Sigmoid colon (tissue), 7 donors: ENCODE results near the gene AGTRAP. TPM values are rescaled to one million over a fixed set of nuclear protein-coding genes. Genes with fewer than 3 reads are reported as not detected.

Experiments used
- DNase-seq: peaks from one replicate; pipeline ENCODE4 v3.0.0-alpha.2; 2019
- H3K27ac ChIP-seq, 4 donors: fragments of 200-600 bp; sonication (generic); one replicate each; pipeline ENCODE4 v1.5.1; 2016 to 2019; ENCODE audit warnings: mild to moderate bottlenecking in 1 of 4
- H3K27me3 ChIP-seq, 3 donors: fragments of 200-600 bp; sonication (generic); one replicate each; pipeline ENCODE4 v1.5.1; 2019; ENCODE audit warnings: mild to moderate bottlenecking in 1 of 3
- H3K36me3 ChIP-seq, 4 donors: fragments of 200-600 bp; sonication (generic); one replicate each; pipeline ENCODE4 v1.5.1; 2016 to 2019
- H3K4me1 ChIP-seq, 4 donors: fragments of 200-600 bp; sonication (generic); one replicate each; pipeline ENCODE4 v1.5.1; 2017 to 2019
- H3K4me3 ChIP-seq, 4 donors: fragments of 200-600 bp; sonication (generic); one replicate each; pipeline ENCODE4 v1.5.1; 2017 to 2019; ENCODE audit warnings: mild to moderate bottlenecking in 2 of 4, moderate library complexity in 1 of 4
- H3K9me3 ChIP-seq, 4 donors: fragments of 200-600 bp in 3 of 4; sonication (generic) in 3 of 4; one replicate each; pipeline versions ENCODE4 v1.5.1 to v1.6.1; 2013 to 2019
- EP300 ChIP-seq, 4 donors: sonication (generic); formaldehyde crosslinking; IDR thresholded peaks; one replicate each; pipeline ENCODE4 v1.6.1; 2017; ENCODE audit warnings: antibody characterized with exemption in 4 of 4
- POLR2A ChIP-seq, 2 donors: fragments of 450-650 bp; IDR thresholded peaks; one replicate each; pipeline ENCODE4 v1.6.1; 2016; ENCODE audit warnings: antibody characterized with exemption in 2 of 2, mild to moderate bottlenecking in 2 of 2, moderate library complexity in 2 of 2
- POLR2AphosphoS5 ChIP-seq, 4 donors: sonication (generic); formaldehyde crosslinking; IDR thresholded peaks; one replicate each; pipeline ENCODE4 v1.6.1; 2017; ENCODE audit warnings: antibody characterized with exemption in 4 of 4
- WGBS, 2 donors: extraction: QIAGEN DNeasy Blood & Tissue Kit; methylation state at CpG; one replicate each; pipeline ENCODE4 v1.1.7; 2013; 5-methylcytosine and 5-hydroxymethylcytosine counted together
- intact Hi-C: fragments of 100-400 bp; cut with DNase I; formaldehyde crosslinking; loops from one replicate; pipeline ENCODE4 v1.15.1; 2023
- polyA plus RNA-seq, 3 donors: library from polyadenylated mRNA; stranded (reverse); fragments of 200-250 nt; gene quantifications; one replicate each; pipeline ENCODE4 v1.2.3, GENCODE V29; 2013
- total RNA-seq, 4 donors: library from RNA; depleted of rRNA; stranded (reverse); fragments of >200 nt; gene quantifications; one replicate each; pipeline ENCODE4 v1.1.0, GENCODE V29; 2016
- TF ChIP-seq, protein P1 (sequence below), 4 experiments: fragments of 450-650 bp in 3 of 4; fragments of 200-600 bp in 1 of 4; IDR thresholded peaks; one replicate each; pipeline ENCODE4 v1.5.1; 2016 to 2019; ENCODE audit warnings: antibody characterized with exemption in 4 of 4, mild to moderate bottlenecking in 3 of 4, moderate library complexity in 2 of 4
- donor health status: healthy with polysubstance abuse.
- donor health status: Bipolar disorder and iron deficiency.
- donor health status: healthy.

AGTRAP gene
- total and polyA plus RNA-seq, 7 donors, result 6.7 to 58.3 (median 27.7) TPM

GRCh38 chr1:11691928-11692711 is 43.8 kb upstream of the AGTRAP start:
- intact Hi-C loops, result no loop called here
- WGBS, 2 donors, result 8 to 15% methylated on average over 64 of the region's 64 CpGs
- no peaks in the 10 kb centered on the region for H3K36me3 ChIP-seq
- H3K27ac ChIP-seq, result no peak overlapping the region
- no peak for DNase-seq
- H3K4me3 ChIP-seq, result no peak overlapping the region
- no peaks in the 10 kb centered on the region for H3K9me3 ChIP-seq
- TF ChIP-seq POLR2A (IDR thresholded peaks at IDR 0.05), result no peak
- TF ChIP-seq, protein P1, sequence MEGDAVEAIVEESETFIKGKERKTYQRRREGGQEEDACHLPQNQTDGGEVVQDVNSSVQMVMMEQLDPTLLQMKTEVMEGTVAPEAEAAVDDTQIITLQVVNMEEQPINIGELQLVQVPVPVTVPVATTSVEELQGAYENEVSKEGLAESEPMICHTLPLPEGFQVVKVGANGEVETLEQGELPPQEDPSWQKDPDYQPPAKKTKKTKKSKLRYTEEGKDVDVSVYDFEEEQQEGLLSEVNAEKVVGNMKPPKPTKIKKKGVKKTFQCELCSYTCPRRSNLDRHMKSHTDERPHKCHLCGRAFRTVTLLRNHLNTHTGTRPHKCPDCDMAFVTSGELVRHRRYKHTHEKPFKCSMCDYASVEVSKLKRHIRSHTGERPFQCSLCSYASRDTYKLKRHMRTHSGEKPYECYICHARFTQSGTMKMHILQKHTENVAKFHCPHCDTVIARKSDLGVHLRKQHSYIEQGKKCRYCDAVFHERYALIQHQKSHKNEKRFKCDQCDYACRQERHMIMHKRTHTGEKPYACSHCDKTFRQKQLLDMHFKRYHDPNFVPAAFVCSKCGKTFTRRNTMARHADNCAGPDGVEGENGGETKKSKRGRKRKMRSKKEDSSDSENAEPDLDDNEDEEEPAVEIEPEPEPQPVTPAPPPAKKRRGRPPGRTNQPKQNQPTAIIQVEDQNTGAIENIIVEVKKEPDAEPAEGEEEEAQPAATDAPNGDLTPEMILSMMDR (IDR thresholded peaks at IDR 0.05), result no peak
- TF ChIP-seq POLR2AphosphoS5 (IDR thresholded peaks at IDR 0.05), result no peak
- TF ChIP-seq EP300 (IDR thresholded peaks at IDR 0.05), result no peak
- peaks cover 0 to 19% (median 17%) of the 10 kb centered on the region in 4 donors for H3K4me1 ChIP-seq
- H3K27me3 ChIP-seq, result peaks cover 20 to 82% (median 39%) of the 10 kb centered on the region in 3 donors

GRCh38 chr1:11693024-11693590 is 42.8 kb upstream of the AGTRAP start:
- TF ChIP-seq, protein P1 (IDR thresholded peaks at IDR 0.05), result no peak
- no peak for TF ChIP-seq POLR2A (IDR thresholded peaks at IDR 0.05)
- TF ChIP-seq POLR2AphosphoS5 (IDR thresholded peaks at IDR 0.05), result no peak
- no peak for TF ChIP-seq EP300 (IDR thresholded peaks at IDR 0.05)
- DNase-seq, result no peak
- Histone ChIP-seq H3K27ac (no peak overlapping the region), H3K4me1 (peaks cover 0 to 19% (median 17%) of the 10 kb centered on the region in 4 donors), H3K36me3 (no peaks in the 10 kb centered on the region), H3K27me3 (peaks cover 20 to 86% (median 39%) of the 10 kb centered on the region in 3 donors), H3K4me3 (no peak overlapping the region), H3K9me3 (no peaks in the 10 kb centered on the region)
- intact Hi-C loops, result no loop called here
- WGBS, 2 donors, result 2 to 14% methylated on average over 6 of the region's 6 CpGs

- peaks cover 0 to 19% (median 17%) of the 10 kb centered on the region in 4 donors for H3K4me1 ChIP-seq
- intact Hi-C loops, result no loop called here
- no peaks in the 10 kb centered on the region for H3K36me3 ChIP-seq
- H3K9me3 ChIP-seq, result no peaks in the 10 kb centered on the region
- H3K27ac ChIP-seq, result no peak overlapping the region
- no peak for TF ChIP-seq EP300 (IDR thresholded peaks at IDR 0.05)
- TF ChIP-seq POLR2A (IDR thresholded peaks at IDR 0.05), result no peak
- TF ChIP-seq POLR2AphosphoS5 (IDR thresholded peaks at IDR 0.05), result no peak
- TF ChIP-seq, protein P1 (IDR thresholded peaks at IDR 0.05), result no peak
- no peak overlapping the region for H3K4me3 ChIP-seq
- WGBS, 2 donors, result 43 to 61% methylated on average over 5 of the region's 5 CpGs
- peaks cover 20 to 86% (median 36%) of the 10 kb centered on the region in 3 donors for H3K27me3 ChIP-seq
- no peak for DNase-seq
Observed at GRCh38 chr1:11693917-11694316, 42.0 kb upstream of the AGTRAP start.

GRCh38 chr1:11695861-11696260 is 40.1 kb upstream of the AGTRAP start:
- Histone ChIP-seq H3K27ac (no peak overlapping the region), H3K27me3 (peaks cover 16 to 86% (median 34%) of the 10 kb centered on the region in 3 donors), H3K9me3 (no peaks in the 10 kb centered on the region), H3K4me3 (no peak overlapping the region), H3K4me1 (peaks cover 0 to 15% (median 12%) of the 10 kb centered on the region in 4 donors), H3K36me3 (no peaks in the 10 kb centered on the region)
- TF ChIP-seq POLR2AphosphoS5 (IDR thresholded peaks at IDR 0.05) (no peak), EP300 (IDR thresholded peaks at IDR 0.05) (no peak), POLR2A (IDR thresholded peaks at IDR 0.05) (no peak)
- TF ChIP-seq, protein P1 (IDR thresholded peaks at IDR 0.05), result no peak
- no peak for DNase-seq
- WGBS, 2 donors, result 89 to 92% methylated on average over 6 of the region's 6 CpGs
- intact Hi-C loops, result no loop called here
